HG03432 (cell line): Measurements from ENCODE around the gene DUXA.

Experiments
- ATAC-seq: cut with Tn5 transposase; IDR thresholded peaks from one replicate; pipeline ENCODE4 v1.9.1; 2021; ENCODE audit warnings: mild to moderate bottlenecking, moderate library complexity; ENCODE audit not compliant: unreplicated experiment

Gene DUXA

GRCh38 chr19:57106722-57107235, 60.5 kb downstream of the DUXA start:
- ATAC-seq, result no peak

DNA sequence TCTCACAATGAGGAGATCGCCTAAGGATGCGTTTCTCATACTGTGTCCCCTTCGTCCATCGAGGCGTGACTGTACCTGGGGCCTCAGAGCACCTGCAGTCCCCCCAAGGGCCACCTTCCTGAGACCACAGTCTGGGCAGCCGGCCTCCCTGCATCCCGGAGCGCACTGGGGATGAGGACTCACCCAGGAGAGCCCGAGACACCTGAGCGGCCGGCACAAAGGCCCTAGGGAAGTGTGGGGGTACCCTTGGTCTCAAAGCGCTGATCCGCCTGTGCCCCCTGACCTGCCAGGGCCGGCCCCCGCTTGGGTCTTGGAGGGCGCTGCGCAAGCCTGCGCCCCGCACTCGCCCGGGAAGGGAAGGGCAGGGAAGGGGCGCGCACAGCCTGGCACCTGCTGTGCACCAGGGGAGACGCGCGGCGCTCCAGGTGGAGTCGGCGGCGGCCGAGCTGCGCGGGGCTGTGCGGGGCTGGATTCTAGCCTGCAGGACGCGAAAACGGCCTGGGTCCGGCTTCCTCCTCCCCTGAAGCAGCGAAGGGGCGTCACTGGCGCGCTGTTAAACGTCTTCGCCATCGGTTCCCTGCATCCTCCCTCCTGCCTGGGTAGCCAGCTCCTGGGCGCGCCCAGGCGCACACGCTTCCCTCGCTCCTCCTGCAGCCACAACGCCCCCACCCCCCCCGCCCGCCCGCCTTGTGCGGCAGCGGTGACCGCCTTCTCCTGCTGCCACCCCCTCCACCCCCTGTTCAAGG, 61.1 kb downstream of the DUXA start:
- ATAC-seq, result no peak
